Smooth muscle cell (in vitro differentiated cells): ENCODE results near the gene WNT2. TPM values are rescaled to one million over a fixed set of nuclear protein-coding genes. Genes with fewer than 3 reads are reported as not detected.

Experiments
- DNase-seq: peaks from one replicate; lab custom pipeline; 2025; ENCODE audit not compliant: unreplicated experiment; lab: John Stamatoyannopoulos, UW
- H2AFZ ChIP-seq: fragments of 200-600 bp; sonication (generic); 2 replicates; pipeline ENCODE4 v1.6.0; 2016; ENCODE audit warnings: antibody characterized with exemption, low read depth, mild to moderate bottlenecking
- H3F3A ChIP-seq: fragments of 200-600 bp; sonication (generic); 2 replicates; pipeline ENCODE4 v1.6.0; 2017; ENCODE audit warnings: antibody characterized with exemption, low read depth
- H3K27ac ChIP-seq: fragments of 200-600 bp; sonication (generic); 2 replicates; pipeline ENCODE4 v1.5.1; 2016; ENCODE audit warnings: low read depth, mild to moderate bottlenecking
- H3K27me3 ChIP-seq: fragments of 200-600 bp; sonication (generic); 2 replicates; pipeline ENCODE4 v1.6.1; 2016; ENCODE audit warnings: low read depth, mild to moderate bottlenecking
- H3K36me3 ChIP-seq: fragments of 200-600 bp; sonication (generic); 2 replicates; pipeline ENCODE4 v1.5.1; 2016; ENCODE audit warnings: low read depth
- H3K4me1 ChIP-seq: fragments of 200-600 bp; sonication (generic); 2 replicates; pipeline ENCODE4 v1.5.1; 2016; ENCODE audit warnings: low read depth
- H3K4me2 ChIP-seq: fragments of 200-600 bp; sonication (generic); 2 replicates; pipeline ENCODE4 v1.6.0; 2016; ENCODE audit warnings: mild to moderate bottlenecking
- H3K4me3 ChIP-seq: fragments of 200-600 bp; sonication (generic); 2 replicates; pipeline ENCODE4 v1.5.1; 2016; ENCODE audit warnings: mild to moderate bottlenecking
- H3K79me2 ChIP-seq: fragments of 200-600 bp; sonication (generic); 2 replicates; pipeline ENCODE4 v1.6.0; 2016; ENCODE audit warnings: low read depth, mild to moderate bottlenecking
- H3K9ac ChIP-seq: fragments of 200-600 bp; sonication (generic); 2 replicates; pipeline ENCODE4 v1.6.0; 2016; ENCODE audit warnings: low read depth
- H3K9me3 ChIP-seq: fragments of 200-600 bp; sonication (generic); replicated peaks from 2 replicates; pipeline ENCODE4 v1.5.1; 2016; ENCODE audit warnings: low read depth
- H4K20me1 ChIP-seq: fragments of 200-600 bp; sonication (generic); 2 replicates; pipeline ENCODE4 v1.6.0; 2016; ENCODE audit warnings: low read depth
- WGBS: methylation state at CpG from one replicate; pipeline ENCODE4 v1.1.7; 2016; ENCODE audit warnings: low lambda C conversion rate; 5-methylcytosine and 5-hydroxymethylcytosine counted together
- polyA plus RNA-seq: library from polyadenylated mRNA; unstranded; fragments of >200 nt; fragmentation: Nextera tagmentation; extraction: Ambion mirVana; gene quantifications from 2 replicates; pipeline ENCODE4 v1.2.1, GENCODE V29; 2016
- total RNA-seq: library from RNA; depleted of rRNA; stranded (reverse); fragments of >200 nt; gene quantifications from 2 replicates; pipeline ENCODE4 v1.2.3, GENCODE V29; 2014
- TF ChIP-seq, protein P1 (sequence below): fragments of 200-600 bp; sonication (generic); IDR thresholded peaks from 2 replicates; pipeline ENCODE4 v1.5.1; 2017; ENCODE audit warnings: borderline replicate concordance, mild to moderate bottlenecking, antibody characterized with exemption; ENCODE audit not compliant: insufficient read depth, poor library complexity, severe bottlenecking

Gene WNT2
- total RNA-seq (98.9 and 106 TPM in 2 replicates), polyA plus RNA-seq (116 and 182 TPM in 2 replicates)

- Histone ChIP-seq H3K4me3 (peak within 1 kb of the TSS; percentile 68), H3K36me3 (peaks cover 5% of the 10 kb centered on the region), H4K20me1 (no peaks in the 10 kb centered on the region), H3F3A (peaks cover 3% of the 10 kb centered on the region), H3K9ac (peak within 1 kb of the TSS; percentile 56), H2AFZ (peak within 1 kb of the TSS; percentile 58), H3K4me2 (peak within 1 kb of the TSS; percentile 97), H3K79me2 (peaks cover 25% of the 10 kb centered on the region), H3K27ac (peak within 1 kb of the TSS; percentile 73), H3K4me1 (no peaks in the 10 kb centered on the region), H3K27me3 (no peaks in the 10 kb centered on the region), H3K9me3 (no peaks in the 10 kb centered on the region)
- WGBS = 2% methylated on average over 60 of the region's 60 CpGs
- no peak for DNase-seq
- TF ChIP-seq, protein P1, sequence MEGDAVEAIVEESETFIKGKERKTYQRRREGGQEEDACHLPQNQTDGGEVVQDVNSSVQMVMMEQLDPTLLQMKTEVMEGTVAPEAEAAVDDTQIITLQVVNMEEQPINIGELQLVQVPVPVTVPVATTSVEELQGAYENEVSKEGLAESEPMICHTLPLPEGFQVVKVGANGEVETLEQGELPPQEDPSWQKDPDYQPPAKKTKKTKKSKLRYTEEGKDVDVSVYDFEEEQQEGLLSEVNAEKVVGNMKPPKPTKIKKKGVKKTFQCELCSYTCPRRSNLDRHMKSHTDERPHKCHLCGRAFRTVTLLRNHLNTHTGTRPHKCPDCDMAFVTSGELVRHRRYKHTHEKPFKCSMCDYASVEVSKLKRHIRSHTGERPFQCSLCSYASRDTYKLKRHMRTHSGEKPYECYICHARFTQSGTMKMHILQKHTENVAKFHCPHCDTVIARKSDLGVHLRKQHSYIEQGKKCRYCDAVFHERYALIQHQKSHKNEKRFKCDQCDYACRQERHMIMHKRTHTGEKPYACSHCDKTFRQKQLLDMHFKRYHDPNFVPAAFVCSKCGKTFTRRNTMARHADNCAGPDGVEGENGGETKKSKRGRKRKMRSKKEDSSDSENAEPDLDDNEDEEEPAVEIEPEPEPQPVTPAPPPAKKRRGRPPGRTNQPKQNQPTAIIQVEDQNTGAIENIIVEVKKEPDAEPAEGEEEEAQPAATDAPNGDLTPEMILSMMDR = no peak
Measured at GRCh38 chr7:117322741-117323304, at the start of gene WNT2. TSS of gene WNT2 (minus strand) at chr7:117323058. CDS start at chr7:117322989, 69 bp downstream.

GRCh38 chr7:117372073-117372472, 49.2 kb upstream of the WNT2 start:
- Histone ChIP-seq H3K4me3 (no peak overlapping the region), H3K9ac (no peak overlapping the region), H3K4me2 (no peak overlapping the region), H3K36me3 (no peaks in the 10 kb centered on the region), H3K4me1 (no peaks in the 10 kb centered on the region), H2AFZ (no peak overlapping the region), H3F3A (no peaks in the 10 kb centered on the region), H3K27me3 (peaks cover 12% of the 10 kb centered on the region), H3K27ac (no peak overlapping the region), H4K20me1 (no peaks in the 10 kb centered on the region), H3K79me2 (no peaks in the 10 kb centered on the region), H3K9me3 (no peaks in the 10 kb centered on the region)
- 90% methylated on average over 1 of the region's 1 CpG for WGBS
- DNase-seq = no peak
- TF ChIP-seq, protein P1 = no peak

DNA sequence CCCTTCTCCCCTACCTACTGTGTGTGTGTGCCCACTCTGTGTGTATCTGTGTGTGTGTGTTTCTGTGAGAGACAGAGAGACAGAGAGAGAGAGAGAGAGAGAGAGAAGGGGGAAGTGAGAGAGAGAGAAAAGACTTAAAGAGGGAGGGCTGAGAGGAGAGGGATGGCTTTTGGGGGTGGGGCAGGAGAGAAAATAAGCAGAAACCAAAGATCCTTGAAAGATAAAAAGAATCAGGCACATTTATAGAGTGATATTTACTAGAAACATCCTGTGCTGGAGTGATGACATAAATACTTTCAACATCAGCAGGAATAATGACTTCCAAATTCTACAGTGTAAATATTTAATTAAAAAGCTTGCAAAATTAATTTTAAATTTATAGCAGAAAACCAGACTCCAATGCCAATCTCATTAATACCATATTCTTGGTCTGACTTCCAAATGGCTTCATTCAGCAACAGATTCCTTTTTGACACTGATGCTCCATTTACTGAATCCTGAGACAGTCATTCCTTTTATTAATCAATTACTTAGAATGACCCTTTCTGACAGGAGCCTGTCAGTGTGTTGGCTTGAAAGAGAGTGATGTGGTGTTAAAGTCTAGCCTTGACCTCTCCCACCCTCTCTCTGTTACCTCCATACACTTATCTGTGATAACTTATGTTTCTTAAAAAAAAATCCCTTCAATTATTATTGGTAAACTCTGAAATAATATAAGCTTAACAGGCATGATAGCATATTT, 41.7 kb upstream of the WNT2 start:
- no peaks in the 10 kb centered on the region for H3K36me3 ChIP-seq
- no peaks in the 10 kb centered on the region for H3F3A ChIP-seq
- peak overlapping the region; percentile 68 for H2AFZ ChIP-seq
- no peak overlapping the region for H3K9ac ChIP-seq
- DNase-seq = no peak
- H3K4me3 ChIP-seq = no peak overlapping the region
- no peaks in the 10 kb centered on the region for H3K79me2 ChIP-seq
- H3K4me2 ChIP-seq = no peak overlapping the region
- H3K4me1 ChIP-seq = no peaks in the 10 kb centered on the region
- no peaks in the 10 kb centered on the region for H3K9me3 ChIP-seq
- H3K27me3 ChIP-seq = peaks cover 12% of the 10 kb centered on the region
- H4K20me1 ChIP-seq = no peaks in the 10 kb centered on the region
- TF ChIP-seq, protein P1 = no peak
- no peak overlapping the region for H3K27ac ChIP-seq

DNA sequence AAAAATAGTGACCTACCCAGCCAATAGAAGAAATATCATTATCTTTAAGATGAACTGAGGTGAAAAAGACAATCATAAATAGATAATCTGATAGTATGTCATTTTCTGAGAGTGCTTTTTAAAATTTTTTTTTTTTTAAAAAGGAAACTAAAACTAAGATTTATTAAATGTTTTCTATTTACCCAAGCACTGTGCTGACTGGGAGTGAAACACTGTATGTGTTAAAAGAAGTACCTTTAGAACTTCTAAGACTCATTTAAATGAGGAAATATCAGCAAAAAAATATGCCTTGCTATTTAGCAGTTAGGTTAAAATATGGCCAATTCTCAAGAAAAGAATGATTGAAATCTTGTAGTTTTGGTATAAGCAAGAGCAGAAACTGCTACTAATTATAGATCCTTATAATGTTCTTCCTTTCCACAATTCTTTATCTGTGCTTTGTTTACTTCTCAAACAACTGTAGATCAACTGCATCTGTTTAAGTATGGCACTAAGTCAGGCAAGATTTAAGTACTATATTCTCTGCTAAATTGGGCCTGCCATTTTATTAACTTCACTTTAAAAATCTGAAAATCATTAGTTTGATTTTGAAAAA, 39.5 kb upstream of the WNT2 start:
- no peak for DNase-seq
- Histone ChIP-seq H4K20me1 (no peaks in the 10 kb centered on the region), H3F3A (no peaks in the 10 kb centered on the region), H3K4me2 (no peak overlapping the region), H3K9ac (no peak overlapping the region), H3K36me3 (no peaks in the 10 kb centered on the region), H3K4me3 (no peak overlapping the region), H3K9me3 (no peaks in the 10 kb centered on the region), H3K79me2 (no peaks in the 10 kb centered on the region), H2AFZ (no peak overlapping the region), H3K4me1 (no peaks in the 10 kb centered on the region), H3K27me3 (no peaks in the 10 kb centered on the region), H3K27ac (no peak overlapping the region)
- TF ChIP-seq, protein P1 = no peak
